ENCODE data around the gene ACSL5.
A peak's percentile ranks its signal among the peaks of the same experiment; 100 is the strongest.
"Not testable (repeated sequence)": the region's sequence is repeated elsewhere in the genome, so short reads cannot be mapped to it uniquely, and the experiment has no call there.

GRCh38 chr10:112388056-112388455 is 14.1 kb downstream of the ACSL5 start:
- not testable (repeated sequence) for TF ChIP-seq CTCF (IDR thresholded peaks at IDR 0.05); POLR2A (IDR thresholded peaks at IDR 0.05); EP300 (IDR thresholded peaks at IDR 0.05; ENCODE audit: low read depth)
- peak in 1 of 3 donors; percentile 23 for TF ChIP-seq POLR2AphosphoS5 (IDR thresholded peaks at IDR 0.05)

Measured in transverse colon (tissue), 4 donors.